Ovary (tissue), 9 donors: ENCODE results near the gene MKX. TPM values are rescaled to one million over a fixed set of nuclear protein-coding genes. Genes with fewer than 3 reads are reported as not detected.
"Not testable (repeated sequence)": the region's sequence is repeated elsewhere in the genome, so short reads cannot be mapped to it uniquely, and the experiment has no call there.

Experiments used
- DNase-seq, 5 donors: peaks; one replicate each; pipeline ENCODE4 v3.0.0-alpha.2; 2019 to 2020
- H3K27ac ChIP-seq, 2 donors: fragments of 200-600 bp; one replicate each; pipeline versions ENCODE4 v1.5.1 to v1.8.0; 2019 to 2022
- H3K27me3 ChIP-seq: fragments of 200-600 bp; one replicate; pipeline ENCODE4 v1.8.0; 2022
- H3K36me3 ChIP-seq: fragments of 200-600 bp; sonication (generic); one replicate; pipeline ENCODE4 v1.5.1; 2019
- H3K4me1 ChIP-seq: one replicate; pipeline ENCODE4 v1.8.1; 2013; ENCODE audit warnings: mild to moderate bottlenecking, moderate library complexity; ENCODE audit not compliant: insufficient read depth
- H3K4me3 ChIP-seq: fragments of 200-600 bp; sonication (generic); one replicate; pipeline ENCODE4 v1.5.1; 2017
- H3K9me3 ChIP-seq, 2 donors: fragments of 200-600 bp in 1 of 2; sonication (generic) in 1 of 2; one replicate each; pipeline versions ENCODE4 v1.5.1 to v1.8.1; 2013 to 2019; ENCODE audit warnings: mild to moderate bottlenecking in 1 of 2, moderate library complexity in 1 of 2
- CTCF ChIP-seq, 3 donors: fragments of 450-650 bp in 2 of 3; fragments of 200-600 bp in 1 of 3; IDR thresholded peaks; one replicate each; pipeline versions ENCODE4 v1.5.1 to v1.8.0; 2016 to 2022; ENCODE audit warnings: antibody characterized with exemption in 3 of 3, mild to moderate bottlenecking in 1 of 3
- EP300 ChIP-seq: sonication (generic); formaldehyde crosslinking; IDR thresholded peaks from one replicate; pipeline ENCODE4 v1.6.1; 2017; ENCODE audit warnings: antibody characterized with exemption
- POLR2A ChIP-seq: fragments of 450-650 bp; IDR thresholded peaks from one replicate; pipeline ENCODE4 v1.6.1; 2017; ENCODE audit warnings: antibody characterized with exemption, mild to moderate bottlenecking, moderate library complexity
- WGBS, 3 donors: extraction: QIAGEN DNeasy Blood & Tissue Kit in 1 of 3; methylation state at CpG; one replicate each; pipeline versions ENCODE4 v1.1.5 to v1.1.7; 2013 to 2017; 5-methylcytosine and 5-hydroxymethylcytosine counted together
- intact Hi-C, 4 donors: fragments of 100-400 bp; cut with DNase I; formaldehyde crosslinking; loops; one replicate each; pipeline versions ENCODE4 v1.11.0 to v1.15.1; 2022 to 2023
- polyA plus RNA-seq, 2 donors: library from polyadenylated mRNA; stranded (reverse); fragments of 200-250 nt in 1 of 2; fragments of 350-450 nt in 1 of 2; fragmentation: Illumina TruSeq in 1 of 2; extraction: RNeasy Lipid Tissue Mini Kit (QIAGEN cat#74804) in 1 of 2; gene quantifications; one replicate each; pipeline ENCODE4 v1.2.3, GENCODE V29; 2013 to 2014
- total RNA-seq, 7 donors: library from RNA; depleted of rRNA in 2 of 7; stranded (reverse); fragments of >200 nt in 2 of 7; fragmentation: NEBNext Ultra II Directional in 3 of 7; extraction: Animal tissue kit (Norgen Biotek cat#: 25700) in 3 of 7; gene quantifications; one replicate each; pipeline versions ENCODE4 v1.1.0 to v1.2.4, GENCODE V29; 2016 to 2023
- donor health status: DM: no; HTN: no; CAD: no; lungs with moderate emphysema.
- donor health status: DM: no; HTN: no; CAD: no.
- donor health status: Bipolar disorder and iron deficiency.
- donor health status: DM: yes; HTN: yes; CAD: no.
- donor health status: DM: no; HTN: no; CAD: no.
- donor health status: DM: yes; HTN: yes; CAD: no.

The MKX gene
- total and polyA plus RNA-seq, 9 donors = 7.4 to 39.7 (median 17.2) TPM

DNA sequence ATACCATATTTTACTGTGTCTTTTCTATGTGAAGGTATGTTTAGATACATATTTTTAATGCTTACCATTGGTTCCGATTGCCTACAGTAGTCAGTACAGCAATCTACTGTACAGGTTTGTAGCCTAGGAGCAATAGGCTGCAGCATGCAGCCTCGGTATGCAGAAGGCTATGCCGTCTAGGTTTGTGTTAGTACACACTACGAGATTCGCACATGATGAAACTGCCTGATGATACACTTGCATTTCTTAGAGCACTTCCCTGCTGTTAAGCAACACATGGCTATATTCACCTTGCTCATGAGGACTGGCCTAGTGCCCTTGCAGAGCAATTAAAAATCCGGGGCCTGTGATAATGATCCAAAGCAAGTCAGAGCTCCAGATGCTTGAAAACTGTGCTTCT lies 62.4 kb downstream of the MKX start:
- TF ChIP-seq CTCF (IDR thresholded peaks at IDR 0.05) = no peak
- no peak for TF ChIP-seq EP300
- no peak for TF ChIP-seq POLR2A
- H3K4me3 ChIP-seq = no peak overlapping the region
- H3K4me1 ChIP-seq = peaks cover 1% of the 10 kb centered on the region
- H3K36me3 ChIP-seq = no peaks in the 10 kb centered on the region
- no peaks in the 10 kb centered on the region for H3K9me3 ChIP-seq
- H3K27me3 ChIP-seq = no peaks in the 10 kb centered on the region
- intact Hi-C loops = no loop called here
- no peak for DNase-seq
- 85 to 91% (median 87%) methylated on average over 6 of the region's 6 CpGs for WGBS, 3 donors
- H3K27ac ChIP-seq = no peak overlapping the region

DNA sequence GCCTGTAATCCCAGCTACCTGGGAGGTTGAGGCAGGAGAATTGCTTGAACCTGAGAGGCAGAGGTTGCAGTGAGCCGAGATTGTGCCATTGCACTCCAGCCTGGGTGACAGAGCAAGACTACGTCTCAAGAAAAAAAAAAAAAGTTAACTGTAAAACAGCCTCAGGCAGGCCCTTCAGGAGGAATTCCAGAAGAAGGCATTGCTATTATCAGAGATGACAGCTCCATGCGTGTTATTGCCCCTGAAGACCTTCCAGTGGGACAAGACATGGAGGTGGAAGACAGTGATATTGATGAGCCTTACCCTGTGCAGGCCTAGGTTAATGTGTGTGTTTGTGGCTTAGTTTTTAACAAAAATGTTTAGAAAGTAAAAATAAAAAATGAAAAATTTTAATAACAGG lies 63.8 kb downstream of the MKX start:
- H3K9me3 ChIP-seq, H3K27ac ChIP-seq, H3K36me3 ChIP-seq, DNase-seq, H3K4me3 ChIP-seq, intact Hi-C loops, H3K27me3 ChIP-seq, H3K4me1 ChIP-seq: not testable (repeated sequence)
- 68 to 74% (median 71%) methylated on average over 3 of the region's 3 CpGs for WGBS, 3 donors

DNA sequence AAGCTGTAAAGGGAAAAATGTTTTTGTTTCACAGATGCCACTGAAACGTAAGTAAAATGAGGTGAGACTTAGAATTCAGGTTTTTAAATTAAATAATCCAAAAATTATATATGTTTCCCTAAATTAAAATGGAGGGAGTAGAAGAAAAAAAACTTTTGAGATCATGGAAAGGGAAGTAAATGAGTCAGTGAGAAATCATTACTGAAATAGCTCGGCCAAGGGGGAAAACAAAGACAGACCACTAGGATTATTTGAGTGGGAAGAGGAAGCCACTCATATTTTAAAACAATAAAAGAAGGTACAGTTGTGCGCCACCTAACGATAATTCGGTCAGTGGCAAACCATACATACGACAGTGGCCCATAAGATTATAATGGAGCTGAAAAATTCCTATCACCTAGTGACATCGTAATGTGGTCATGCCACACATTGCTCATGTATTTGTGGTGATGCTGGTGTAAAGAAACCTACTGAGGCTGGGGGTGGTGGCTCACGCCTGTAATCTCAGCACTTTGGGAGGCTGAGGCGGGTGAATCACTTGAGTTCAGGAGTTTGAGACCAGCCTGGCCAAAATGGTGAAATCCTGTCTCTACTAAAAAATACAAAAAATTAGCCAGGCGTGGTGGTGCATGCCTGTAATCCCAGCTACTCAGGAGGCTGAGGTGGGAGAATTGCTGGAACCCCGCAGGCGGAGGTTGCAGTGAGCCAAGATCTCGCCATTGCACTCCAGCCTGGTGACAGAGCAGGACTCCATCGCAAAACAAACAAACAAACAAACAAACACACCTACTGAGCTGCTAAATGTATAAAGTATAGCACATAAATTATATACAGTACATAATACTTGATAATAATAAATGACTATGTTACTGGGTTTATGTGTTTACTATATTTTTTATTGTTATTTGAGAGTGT lies 64.7 kb downstream of the MKX start:
- no peaks in the 10 kb centered on the region for H3K4me1 ChIP-seq
- TF ChIP-seq CTCF (IDR thresholded peaks at IDR 0.05) (no peak), POLR2A (no peak), EP300 (no peak)
- WGBS, 3 donors = 78 to 82% (median 79%) methylated on average over 14 of the region's 14 CpGs
- H3K27me3 ChIP-seq = no peaks in the 10 kb centered on the region
- H3K27ac ChIP-seq = no peak overlapping the region
- H3K4me3 ChIP-seq = no peak overlapping the region
- DNase-seq = no peak
- no peaks in the 10 kb centered on the region for H3K9me3 ChIP-seq
- H3K36me3 ChIP-seq = no peaks in the 10 kb centered on the region
- intact Hi-C loops = no loop called here

DNA sequence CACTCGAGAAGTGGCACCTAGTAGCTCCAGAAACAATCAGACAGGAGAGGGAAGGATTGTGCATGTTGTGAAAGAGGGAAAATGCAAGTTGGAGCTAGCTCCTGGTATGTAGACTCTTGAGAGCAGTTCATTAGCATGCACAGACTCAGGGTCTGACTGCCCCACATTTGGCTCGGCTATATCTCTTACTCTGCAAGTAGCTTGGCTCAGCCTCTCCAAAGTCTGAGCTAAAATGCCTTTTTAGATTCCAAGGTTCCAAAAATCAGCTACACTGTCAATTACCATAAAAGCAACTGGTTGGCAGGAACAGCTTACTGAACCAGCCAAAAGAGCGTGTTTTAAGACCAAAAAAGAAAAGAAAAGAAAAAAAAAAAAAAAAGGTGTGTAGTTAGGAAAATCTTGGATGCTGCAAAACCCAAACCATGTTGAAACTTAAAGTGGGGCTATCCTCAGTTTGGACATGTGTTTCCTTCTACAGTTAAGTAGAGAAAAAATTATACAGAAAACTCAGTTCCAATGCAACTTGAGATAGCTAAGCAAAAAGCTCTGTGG lies 65.5 kb downstream of the MKX start:
- Histone ChIP-seq H3K36me3 (no peaks in the 10 kb centered on the region), H3K4me3 (no peak overlapping the region), H3K9me3 (no peaks in the 10 kb centered on the region), H3K4me1 (no peaks in the 10 kb centered on the region), H3K27me3 (no peaks in the 10 kb centered on the region), H3K27ac (no peak overlapping the region)
- peak in 2 of 5 donors; percentile 15 to 24 for DNase-seq
- intact Hi-C loops = no loop called here
- TF ChIP-seq CTCF (IDR thresholded peaks at IDR 0.05) (no peak), EP300 (no peak), POLR2A (no peak)
- 2 to 7% (median 5%) methylated on average over 3 of the region's 3 CpGs for WGBS, 3 donors

GRCh38 chr10:27679369-27679912 lies 66.2 kb downstream of the MKX start:
- TF ChIP-seq CTCF (IDR thresholded peaks at IDR 0.05) (no peak), EP300 (no peak), POLR2A (no peak)
- 15 to 20% (median 15%) methylated on average over 5 of the region's 5 CpGs for WGBS, 3 donors
- no peaks in the 10 kb centered on the region for H3K36me3 ChIP-seq
- H3K4me3 ChIP-seq = no peak overlapping the region
- no peaks in the 10 kb centered on the region for H3K4me1 ChIP-seq
- H3K27me3 ChIP-seq = no peaks in the 10 kb centered on the region
- intact Hi-C loops = no loop called here
- DNase-seq = no peak
- no peaks in the 10 kb centered on the region for H3K9me3 ChIP-seq
- H3K27ac ChIP-seq = peak overlapping the region in 1 of 2 donors; percentile 18
